Mesenchymal stem cell (in vitro differentiated cells and primary cell): ENCODE measurements around the gene KIF26B.

Experiments used
- DNase-seq: peaks from one replicate; pipeline ENCODE4 v3.0.0-alpha.2; 2013
- H2AFZ ChIP-seq: one replicate; pipeline ENCODE4 v1.6.1; 2013; ENCODE audit warnings: low read depth, mild to moderate bottlenecking, control low read depth, inconsistent platforms, low read length, moderate library complexity
- H2AK5ac ChIP-seq: 2 replicates; pipeline ENCODE4 v1.6.1; 2013; ENCODE audit warnings: low read length, moderate library complexity, mild to moderate bottlenecking, inconsistent platforms; ENCODE audit not compliant: severe bottlenecking
- H2BK120ac ChIP-seq: one replicate; pipeline ENCODE4 v1.6.1; 2013; ENCODE audit warnings: low read depth, mild to moderate bottlenecking, inconsistent platforms, low read length, moderate library complexity
- H2BK12ac ChIP-seq, 2 experiments: one replicate each; pipeline ENCODE4 v1.6.1; 2013; ENCODE audit warnings: inconsistent platforms in 2 of 2, low read length in 2 of 2, mild to moderate bottlenecking in 2 of 2, moderate library complexity in 2 of 2, control low read depth in 1 of 2
- H2BK15ac ChIP-seq: one replicate; pipeline ENCODE4 v1.6.1; 2013; ENCODE audit warnings: mild to moderate bottlenecking, low read depth, inconsistent platforms; ENCODE audit not compliant: poor library complexity, severe bottlenecking
- H2BK5ac ChIP-seq: 2 replicates; pipeline ENCODE4 v1.6.1; 2013; ENCODE audit warnings: low read depth, mild to moderate bottlenecking, low read length, control low read depth, inconsistent platforms; ENCODE audit not compliant: poor library complexity, severe bottlenecking
- H3K14ac ChIP-seq, 2 experiments: one replicate each; pipeline ENCODE4 v1.6.1; 2013; ENCODE audit warnings: inconsistent platforms in 2 of 2, low read length in 2 of 2, control low read depth in 1 of 2, mild to moderate bottlenecking in 1 of 2, moderate library complexity in 1 of 2
- H3K18ac ChIP-seq, 2 experiments: one replicate each; pipeline ENCODE4 v1.6.1; 2013; ENCODE audit warnings: inconsistent platforms in 2 of 2, low read length in 2 of 2, control low read depth in 1 of 2, low read depth in 1 of 2, mild to moderate bottlenecking in 1 of 2
- H3K23ac ChIP-seq, 2 experiments: one replicate each; pipeline ENCODE4 v1.6.1; 2013; ENCODE audit warnings: inconsistent platforms in 2 of 2, low read length in 2 of 2, mild to moderate bottlenecking in 2 of 2, moderate library complexity in 2 of 2, control low read depth in 1 of 2
- H3K27ac ChIP-seq: 2 replicates; pipeline ENCODE4 v1.5.1; 2013; ENCODE audit warnings: mild to moderate bottlenecking, moderate library complexity, low read length, control low read depth, inconsistent platforms; ENCODE audit not compliant: poor library complexity, severe bottlenecking
- H3K27me3 ChIP-seq, 2 experiments: 2 replicates each; pipeline versions ENCODE4 v1.6.1 to v1.7.0; 2013; ENCODE audit warnings: low read length in 2 of 2, mild to moderate bottlenecking in 2 of 2, moderate library complexity in 2 of 2, control low read depth in 1 of 2, inconsistent platforms in 1 of 2; ENCODE audit not compliant: control insufficient read depth in 1 of 2, insufficient read depth in 1 of 2
- H3K36me3 ChIP-seq, 2 experiments: 2 replicates each; pipeline versions ENCODE4 v1.6.1 to v1.7.0; 2013; ENCODE audit warnings: low read length in 2 of 2, control low read depth in 1 of 2, inconsistent platforms in 1 of 2, low read depth in 1 of 2, mild to moderate bottlenecking in 1 of 2; ENCODE audit not compliant: insufficient read depth in 2 of 2, control insufficient read depth in 1 of 2
- H3K4ac ChIP-seq, 2 experiments: one replicate each; pipeline ENCODE4 v1.6.1; 2013; ENCODE audit warnings: inconsistent platforms in 2 of 2, low read length in 2 of 2, mild to moderate bottlenecking in 2 of 2, moderate library complexity in 2 of 2, control low read depth in 1 of 2, low read depth in 1 of 2
- H3K4me1 ChIP-seq: 2 replicates; pipeline ENCODE4 v1.6.1; 2013; ENCODE audit warnings: low read depth, low read length, control low read depth; ENCODE audit not compliant: control insufficient read depth, insufficient read depth
- H3K4me2 ChIP-seq: 2 replicates; pipeline ENCODE4 v1.6.1; 2013; ENCODE audit warnings: low read length, mild to moderate bottlenecking, inconsistent platforms; ENCODE audit not compliant: poor library complexity, severe bottlenecking
- H3K4me3 ChIP-seq, 2 experiments: 2 replicates each; pipeline versions ENCODE4 v1.5.1 to v1.7.0; 2013; ENCODE audit warnings: low read length in 2 of 2, mild to moderate bottlenecking in 2 of 2, control low read depth in 1 of 2, low read depth in 1 of 2; ENCODE audit not compliant: insufficient read depth in 1 of 2
- H3K79me1 ChIP-seq: replicated peaks from 2 replicates; pipeline ENCODE4 v1.6.1; 2013; ENCODE audit warnings: mild to moderate bottlenecking, control low read depth, low read length, inconsistent platforms; ENCODE audit not compliant: poor library complexity, severe bottlenecking
- H3K9ac ChIP-seq: 2 replicates; pipeline ENCODE4 v1.7.0; 2013; ENCODE audit warnings: mild to moderate bottlenecking, low read length, moderate library complexity
- H3K9me3 ChIP-seq: 2 replicates; pipeline ENCODE4 v1.7.0; 2013; ENCODE audit warnings: mild to moderate bottlenecking, low read length; ENCODE audit not compliant: control insufficient read depth
- H4K8ac ChIP-seq: one replicate; pipeline ENCODE4 v1.6.1; 2013; ENCODE audit warnings: inconsistent platforms, mild to moderate bottlenecking, low read length, moderate library complexity
- H4K91ac ChIP-seq: one replicate; pipeline ENCODE4 v1.6.1; 2013; ENCODE audit warnings: mild to moderate bottlenecking, low read length, inconsistent platforms
- WGBS: methylation state at CpG from one replicate; pipeline ENCODE4 v1.1.7; 2013; ENCODE audit warnings: mixed read lengths; 5-methylcytosine and 5-hydroxymethylcytosine counted together

The KIF26B gene

DNA sequence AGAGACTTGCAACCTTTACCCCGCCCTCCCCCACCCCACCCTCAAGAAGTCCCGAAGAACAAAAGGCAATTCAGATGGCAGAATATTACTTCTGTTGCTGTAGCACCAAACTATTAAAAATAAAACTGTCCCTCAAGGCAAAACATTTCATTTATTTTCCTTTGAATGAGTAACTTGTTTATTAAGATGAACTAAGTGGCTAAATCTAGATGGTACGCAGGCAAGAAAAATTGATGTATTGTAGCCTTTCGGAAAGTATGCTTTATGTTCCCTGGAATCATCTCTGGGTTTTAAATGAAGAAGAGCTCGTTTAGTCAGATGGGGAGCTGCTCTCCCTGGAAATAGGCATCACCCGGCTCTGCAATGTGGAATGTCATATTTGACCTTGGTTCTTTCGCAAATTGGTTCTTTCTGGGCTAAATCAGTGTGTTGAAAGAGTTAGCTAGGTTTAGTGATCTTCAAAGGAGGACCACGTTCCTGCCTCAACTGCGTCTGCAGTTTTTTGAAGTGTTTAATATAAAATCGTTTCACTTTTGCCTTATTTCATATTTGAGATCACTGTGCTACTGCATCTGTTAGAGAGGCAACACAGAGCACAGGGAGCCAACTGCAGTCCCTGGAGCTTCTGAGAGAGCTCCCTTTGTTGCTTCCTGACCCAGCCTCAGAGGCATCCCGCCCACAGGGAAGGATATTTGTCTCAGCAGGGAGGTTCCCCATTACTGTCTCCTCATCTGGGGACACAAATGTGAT is 61.8 kb downstream of the KIF26B start:
- H2BK120ac ChIP-seq = no peak overlapping the region
- H3K4me1 ChIP-seq = no peaks in the 10 kb centered on the region
- peaks cover 0 to 4% of the 10 kb centered on the region in 2 experiments for H3K27me3 ChIP-seq
- H3K4me3 ChIP-seq = no peak overlapping the region
- no peak overlapping the region for H3K14ac ChIP-seq
- no peak overlapping the region for H2BK12ac ChIP-seq
- no peak overlapping the region for H2BK5ac ChIP-seq
- H3K4ac ChIP-seq = no peak overlapping the region
- no peak overlapping the region for H3K9ac ChIP-seq
- H3K23ac ChIP-seq = no peak overlapping the region
- no peaks in the 10 kb centered on the region for H3K36me3 ChIP-seq
- 75% methylated on average over 9 of the region's 11 CpGs for WGBS
- H3K27ac ChIP-seq = no peak overlapping the region
- no peak overlapping the region for H2AFZ ChIP-seq
- no peak overlapping the region for H2BK15ac ChIP-seq
- no peak overlapping the region for H4K91ac ChIP-seq
- H2AK5ac ChIP-seq = no peak overlapping the region
- no peak overlapping the region for H3K4me2 ChIP-seq
- no peak for DNase-seq
- no peaks in the 10 kb centered on the region for H3K9me3 ChIP-seq
- H4K8ac ChIP-seq = no peak overlapping the region
- no peaks in the 10 kb centered on the region for H3K79me1 ChIP-seq
- no peak overlapping the region for H3K18ac ChIP-seq

DNA sequence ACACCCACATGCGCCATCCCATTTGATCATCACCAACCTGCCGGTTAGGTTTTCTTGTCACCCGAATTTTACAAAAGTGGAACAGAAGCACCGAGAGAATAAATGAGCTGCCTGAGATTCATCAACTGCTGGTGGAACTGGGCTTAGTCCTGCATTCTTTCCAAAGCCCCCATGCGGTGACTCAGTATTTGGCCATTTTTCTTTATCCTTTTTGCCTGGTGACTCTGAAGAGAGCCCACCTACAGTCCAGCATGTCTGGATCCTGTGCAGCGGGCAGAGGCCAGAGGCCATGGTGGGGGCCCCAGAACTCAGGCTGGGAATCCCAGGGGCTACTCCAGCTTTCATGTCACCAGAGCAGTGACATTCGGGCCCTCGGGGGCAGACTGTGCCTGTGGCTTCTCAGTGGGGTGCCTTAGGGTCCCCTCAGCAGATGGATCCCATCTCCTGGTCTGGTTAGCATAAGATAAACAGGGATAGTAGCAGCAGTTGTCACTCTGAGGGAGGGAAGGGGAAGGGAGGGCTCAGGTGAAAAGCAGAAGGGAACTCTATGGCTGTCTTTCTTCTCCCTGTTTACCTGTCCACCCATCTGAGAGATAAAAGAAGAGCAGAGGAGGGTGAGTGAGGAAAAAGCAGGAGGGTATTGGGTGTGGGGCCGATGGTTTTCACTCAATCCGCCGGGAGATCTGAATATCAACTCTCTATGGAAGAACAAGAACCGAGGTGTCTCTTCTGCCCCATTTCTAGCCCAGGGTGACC is 63.2 kb downstream of the KIF26B start:
- H3K4me1 ChIP-seq = no peaks in the 10 kb centered on the region
- no peak overlapping the region for H2AFZ ChIP-seq
- no peak overlapping the region for H4K91ac ChIP-seq
- H2AK5ac ChIP-seq = no peak overlapping the region
- H3K27ac ChIP-seq = no peak overlapping the region
- no peak overlapping the region for H3K18ac ChIP-seq
- no peak overlapping the region for H3K4me3 ChIP-seq
- no peak overlapping the region for H3K9ac ChIP-seq
- no peak overlapping the region for H2BK5ac ChIP-seq
- H3K14ac ChIP-seq = no peak overlapping the region
- DNase-seq = no peak
- no peak overlapping the region for H4K8ac ChIP-seq
- no peak overlapping the region for H2BK12ac ChIP-seq
- 83% methylated on average over 12 of the region's 12 CpGs for WGBS
- no peak overlapping the region for H3K23ac ChIP-seq
- peaks cover 0 to 4% of the 10 kb centered on the region in 2 experiments for H3K27me3 ChIP-seq
- no peak overlapping the region for H3K4me2 ChIP-seq
- no peak overlapping the region for H2BK15ac ChIP-seq
- H3K79me1 ChIP-seq = no peaks in the 10 kb centered on the region
- no peak overlapping the region for H2BK120ac ChIP-seq
- H3K4ac ChIP-seq = no peak overlapping the region
- H3K9me3 ChIP-seq = no peaks in the 10 kb centered on the region
- no peaks in the 10 kb centered on the region for H3K36me3 ChIP-seq

GRCh38 chr1:245220381-245220985 is 65.7 kb downstream of the KIF26B start:
- H3K36me3 ChIP-seq = no peaks in the 10 kb centered on the region
- H3K9me3 ChIP-seq = no peaks in the 10 kb centered on the region
- no peak overlapping the region for H3K4ac ChIP-seq
- H2BK120ac ChIP-seq = no peak overlapping the region
- H2BK15ac ChIP-seq = no peak overlapping the region
- H3K4me2 ChIP-seq = no peak overlapping the region
- no peak overlapping the region for H2AFZ ChIP-seq
- no peaks in the 10 kb centered on the region for H3K27me3 ChIP-seq
- H3K27ac ChIP-seq = no peak overlapping the region
- H3K14ac ChIP-seq = no peak overlapping the region
- H4K8ac ChIP-seq = no peak overlapping the region
- peaks cover 3% of the 10 kb centered on the region for H3K4me1 ChIP-seq
- no peaks in the 10 kb centered on the region for H3K79me1 ChIP-seq
- no peak overlapping the region for H3K4me3 ChIP-seq
- H3K18ac ChIP-seq = peak overlapping the region in 1 of 2 experiments; percentile 50
- no peak for DNase-seq
- no peak overlapping the region for H2BK5ac ChIP-seq
- WGBS = 51% methylated on average over 8 of the region's 12 CpGs
- no peak overlapping the region for H3K23ac ChIP-seq
- H2BK12ac ChIP-seq = no peak overlapping the region
- H4K91ac ChIP-seq = no peak overlapping the region
- no peak overlapping the region for H3K9ac ChIP-seq
- H2AK5ac ChIP-seq = no peak overlapping the region

- Histone ChIP-seq H3K4ac (no peak overlapping the region), H3K79me1 (no peaks in the 10 kb centered on the region), H2AK5ac (no peak overlapping the region), H2BK120ac (no peak overlapping the region), H3K4me1 (peaks cover 4% of the 10 kb centered on the region), H3K18ac (no peak overlapping the region), H3K9me3 (no peaks in the 10 kb centered on the region), H3K4me3 (no peak overlapping the region), H4K91ac (no peak overlapping the region), H2AFZ (no peak overlapping the region), H3K4me2 (no peak overlapping the region), H2BK15ac (no peak overlapping the region), H3K36me3 (no peaks in the 10 kb centered on the region), H2BK5ac (no peak overlapping the region), H2BK12ac (no peak overlapping the region), H3K14ac (no peak overlapping the region), H3K23ac (no peak overlapping the region), H3K27me3 (peaks cover 0 to 5% of the 10 kb centered on the region in 2 experiments), H3K27ac (no peak overlapping the region), H4K8ac (no peak overlapping the region), H3K9ac (no peak overlapping the region)
- no peak for DNase-seq
- WGBS = 85% methylated on average over 6 of the region's 6 CpGs
These were observed 67.0 kb downstream of the KIF26B start for GRCh38 chr1:245221805-245222204.
